ENCODE measurements around the gene USF2. TPM values are rescaled to one million over a fixed set of nuclear protein-coding genes. Genes with fewer than 3 reads are reported as not detected.
"Not testable (repeated sequence)": the region's sequence is repeated elsewhere in the genome, so short reads cannot be mapped to it uniquely, and the experiment has no call there.

The USF2 gene
- total RNA-seq (ENCODE audit: low replicate concordance), result 107 and 133 TPM in 2 replicates
- long read RNA-seq, partial matches to known transcripts, result 3 of 4 reads
- long read RNA-seq, other reads (novel, unspliced or antisense), result 0 of 4 reads

- Mint-ChIP-seq H3K9me3 (no peaks in the 10 kb centered on the region), H3K27me3 (no peaks in the 10 kb centered on the region), H3K36me3 (peaks cover 5% of the 10 kb centered on the region), H3K27ac (peak within 1 kb of the TSS; percentile 94), H3K4me1 (ENCODE audit: unreplicated experiment) (peaks cover 18% of the 10 kb centered on the region), H3K4me3 (peak within 1 kb of the TSS; percentile 93)
- no peak for DNase-seq (ENCODE audit: extremely low spot score, unreplicated experiment)
- no peak for TF ChIP-seq CTCF (conservative IDR thresholded peaks at IDR 0.05)
These were observed at the start of gene USF2 for GRCh38 chr19:35268536-35269437. Gene USF2 (plus strand): TSS chr19:35268962. CDS start chr19:35269102, 140 bp downstream.

- no peaks in the 10 kb centered on the region for H3K27me3 Mint-ChIP-seq
- peaks cover 5% of the 10 kb centered on the region for H3K9me3 Mint-ChIP-seq
- H3K4me3 Mint-ChIP-seq, result no peak overlapping the region
- DNase-seq (ENCODE audit: extremely low spot score, unreplicated experiment), result no peak
- no peaks in the 10 kb centered on the region for H3K36me3 Mint-ChIP-seq
- no peak for TF ChIP-seq CTCF (conservative IDR thresholded peaks at IDR 0.05)
- no peaks in the 10 kb centered on the region for H3K4me1 Mint-ChIP-seq (ENCODE audit: unreplicated experiment)
- H3K27ac Mint-ChIP-seq, result no peak overlapping the region
These were observed 49.8 kb upstream of the USF2 start for GRCh38 chr19:35219008-35219407.

GRCh38 chr19:35220315-35220921 lies 48.3 kb upstream of the USF2 start:
- H3K36me3 Mint-ChIP-seq, result no peaks in the 10 kb centered on the region

GRCh38 chr19:35220973-35221590 lies 47.7 kb upstream of the USF2 start:
- DNase-seq (ENCODE audit: extremely low spot score, unreplicated experiment); H3K9me3 Mint-ChIP-seq; H3K4me1 Mint-ChIP-seq (ENCODE audit: unreplicated experiment); H3K4me3 Mint-ChIP-seq; H3K27me3 Mint-ChIP-seq; H3K36me3 Mint-ChIP-seq: not testable (repeated sequence)
- H3K27ac Mint-ChIP-seq, result peak overlapping the region; percentile 70

More at GRCh38 chr19:35220315-35220921, 48.3 kb upstream of the USF2 start:
- Mint-ChIP-seq H3K27me3 (no peaks in the 10 kb centered on the region), H3K4me1 (ENCODE audit: unreplicated experiment) (no peaks in the 10 kb centered on the region), H3K9me3 (peaks cover 5% of the 10 kb centered on the region), H3K4me3 (no peak overlapping the region), H3K27ac (peak overlapping the region; percentile 70)
- no peak for TF ChIP-seq CTCF (conservative IDR thresholded peaks at IDR 0.05)
- DNase-seq (ENCODE audit: extremely low spot score, unreplicated experiment), result no peak

- no peak for TF ChIP-seq CTCF (conservative IDR thresholded peaks at IDR 0.05)
- no peak overlapping the region for H3K27ac Mint-ChIP-seq
- H3K36me3 Mint-ChIP-seq, result no peaks in the 10 kb centered on the region
- DNase-seq (ENCODE audit: extremely low spot score, unreplicated experiment), result no peak
- H3K9me3 Mint-ChIP-seq, result peaks cover 5% of the 10 kb centered on the region
- no peaks in the 10 kb centered on the region for H3K4me1 Mint-ChIP-seq (ENCODE audit: unreplicated experiment)
- H3K27me3 Mint-ChIP-seq, result no peaks in the 10 kb centered on the region
- H3K4me3 Mint-ChIP-seq, result no peak overlapping the region
These were observed 46.3 kb upstream of the USF2 start for GRCh38 chr19:35222373-35223015.

Data from type B pancreatic cell (in vitro differentiated cells).